ENCODE results near the gene ACSS2. TPM values are rescaled to one million over a fixed set of nuclear protein-coding genes. Genes with fewer than 3 reads are reported as not detected.

The ACSS2 gene
- total RNA-seq, 1 donor from 2014 or later = 25.0 TPM

DNA sequence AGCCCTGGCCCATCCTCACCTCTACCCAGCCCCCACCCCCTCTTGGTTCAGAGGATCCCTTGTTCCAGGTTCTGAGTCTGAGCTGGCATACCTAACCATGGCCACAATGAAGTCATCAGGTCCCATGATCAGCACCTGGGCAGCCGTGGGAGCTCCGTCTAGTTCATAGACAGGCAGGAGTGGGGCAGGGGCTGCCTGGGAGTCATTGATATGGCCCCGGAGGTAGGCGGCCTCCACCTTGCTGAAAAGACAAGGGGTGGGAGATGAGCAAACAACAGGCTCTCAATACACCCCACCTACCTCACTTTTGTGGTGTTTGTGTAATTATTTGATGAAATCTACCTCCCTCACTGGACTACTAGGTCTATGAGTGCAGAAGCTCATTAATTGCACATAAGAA is 24.1 kb upstream of the ACSS2 start:
- Histone ChIP-seq H3K27ac (no peak overlapping the region), H3K27me3 (no peaks in the 10 kb centered on the region), H3K9ac (no peak overlapping the region), H3K9me3 (ENCODE audit: low read depth) (no peaks in the 10 kb centered on the region), H3K4me1 (no peaks in the 10 kb centered on the region), H2AFZ (replicated peaks) (no peak overlapping the region), H3K4me2 (no peak overlapping the region), H3K79me2 (ENCODE audit: low read depth) (no peaks in the 10 kb centered on the region), H3K4me3 (no peak overlapping the region), H3K36me3 (no peaks in the 10 kb centered on the region), H3F3A (ENCODE audit: low read depth) (no peaks in the 10 kb centered on the region), H4K20me1 (ENCODE audit: low read depth) (no peaks in the 10 kb centered on the region)
- H3K4me3 Mint-ChIP-seq = no peak overlapping the region
- H3K36me3 Mint-ChIP-seq = peaks cover 22% of the 10 kb centered on the region
- no peak for DNase-seq (ENCODE audit: low spot score)
- no peaks in the 10 kb centered on the region for H3K27me3 Mint-ChIP-seq (ENCODE audit: insufficient read depth, low read depth)
- H3K4me1 Mint-ChIP-seq = no peaks in the 10 kb centered on the region
- no peak for TF ChIP-seq CTCF (IDR thresholded peaks at IDR 0.05)
- no peak for TF ChIP-seq EZH2phosphoT487 (IDR thresholded peaks at IDR 0.05)
- no peak for TF ChIP-seq EZH2 (IDR thresholded peaks at IDR 0.05)
- no peak overlapping the region for H3K27ac Mint-ChIP-seq
- H3K9me3 Mint-ChIP-seq = no peaks in the 10 kb centered on the region

DNA sequence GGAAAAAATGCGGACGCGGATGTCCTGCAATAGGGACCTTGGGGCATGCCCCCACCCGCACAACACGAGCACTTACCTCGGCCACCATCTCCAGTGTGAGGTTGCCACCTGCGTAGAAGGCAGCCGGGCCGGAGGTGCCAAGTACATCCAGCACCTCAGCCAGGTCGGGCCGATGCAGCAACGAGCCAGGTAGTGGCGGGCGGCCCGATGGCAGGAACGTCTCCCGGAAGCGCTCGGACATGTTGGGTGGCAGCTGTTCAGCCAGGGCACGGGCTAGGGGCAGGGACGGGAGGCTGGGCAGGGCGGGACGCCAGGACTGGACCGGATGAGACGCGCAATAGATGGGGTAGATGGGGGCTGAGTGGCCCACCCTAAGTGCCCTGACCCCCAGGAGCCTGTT is 17.0 kb upstream of the ACSS2 start:
- H2AFZ ChIP-seq (replicated peaks) = no peak overlapping the region
- H3F3A ChIP-seq (ENCODE audit: low read depth) = no peaks in the 10 kb centered on the region
- H3K4me1 ChIP-seq = no peaks in the 10 kb centered on the region
- H3K36me3 Mint-ChIP-seq = peaks cover 25% of the 10 kb centered on the region
- H3K9ac ChIP-seq = no peak overlapping the region
- DNase-seq (ENCODE audit: low spot score) = no peak
- no peak overlapping the region for H3K4me3 Mint-ChIP-seq
- H3K4me2 ChIP-seq = no peak overlapping the region
- TF ChIP-seq EZH2 (IDR thresholded peaks at IDR 0.05) (no peak), EZH2phosphoT487 (IDR thresholded peaks at IDR 0.05) (no peak), CTCF (IDR thresholded peaks at IDR 0.05) (no peak)
- no peaks in the 10 kb centered on the region for H3K36me3 ChIP-seq
- H3K27ac Mint-ChIP-seq = no peak overlapping the region
- H3K4me1 Mint-ChIP-seq = no peaks in the 10 kb centered on the region
- no peaks in the 10 kb centered on the region for H3K27me3 ChIP-seq
- H4K20me1 ChIP-seq (ENCODE audit: low read depth) = no peaks in the 10 kb centered on the region
- H3K4me3 ChIP-seq = no peak overlapping the region
- H3K79me2 ChIP-seq (ENCODE audit: low read depth) = no peaks in the 10 kb centered on the region
- no peaks in the 10 kb centered on the region for H3K27me3 Mint-ChIP-seq (ENCODE audit: insufficient read depth, low read depth)
- H3K9me3 ChIP-seq (ENCODE audit: low read depth) = no peaks in the 10 kb centered on the region
- H3K9me3 Mint-ChIP-seq = no peaks in the 10 kb centered on the region
- H3K27ac ChIP-seq = no peak overlapping the region

GRCh38 chr20:34859826-34860545 is 16.4 kb upstream of the ACSS2 start:
- no peak overlapping the region for H2AFZ ChIP-seq (replicated peaks)
- H3K27me3 ChIP-seq = no peaks in the 10 kb centered on the region
- Mint-ChIP-seq H3K9me3 (no peaks in the 10 kb centered on the region), H3K36me3 (peaks cover 25% of the 10 kb centered on the region), H3K4me3 (no peak overlapping the region), H3K27me3 (ENCODE audit: insufficient read depth, low read depth) (no peaks in the 10 kb centered on the region), H3K4me1 (no peaks in the 10 kb centered on the region), H3K27ac (no peak overlapping the region)
- H3K4me1 ChIP-seq = no peaks in the 10 kb centered on the region
- no peak overlapping the region for H3K4me3 ChIP-seq
- DNase-seq (ENCODE audit: low spot score) = no peak
- H3K9ac ChIP-seq = no peak overlapping the region
- TF ChIP-seq EZH2phosphoT487 (IDR thresholded peaks at IDR 0.05) (no peak), CTCF (IDR thresholded peaks at IDR 0.05) (no peak), EZH2 (IDR thresholded peaks at IDR 0.05) (no peak)
- no peaks in the 10 kb centered on the region for H3K79me2 ChIP-seq (ENCODE audit: low read depth)
- H3F3A ChIP-seq (ENCODE audit: low read depth) = no peaks in the 10 kb centered on the region
- no peak overlapping the region for H3K27ac ChIP-seq
- H4K20me1 ChIP-seq (ENCODE audit: low read depth) = no peaks in the 10 kb centered on the region
- H3K9me3 ChIP-seq (ENCODE audit: low read depth) = no peaks in the 10 kb centered on the region
- H3K4me2 ChIP-seq = no peak overlapping the region
- H3K36me3 ChIP-seq = no peaks in the 10 kb centered on the region
